Kidney (tissue), 14 donors: ENCODE measurements around the gene CADPS. TPM values are rescaled to one million over a fixed set of nuclear protein-coding genes. Genes with fewer than 3 reads are reported as not detected.

Experiments used
- DNase-seq, 5 donors: peaks; one replicate each; pipeline ENCODE4 v3.0.0-alpha.2; 2013 to 2020
- FAIRE-seq: peaks from 2 replicates; lab custom pipeline; 2012; peaks lifted over from hg19 to GRCh38; lab: Jason Lieb, UNC
- H3K27ac ChIP-seq, 2 donors: one replicate each; pipeline ENCODE4 v1.7.0; 2013; ENCODE audit warnings: low read depth in 2 of 2, low read length in 2 of 2, inconsistent platforms in 1 of 2
- H3K27me3 ChIP-seq: one replicate; pipeline ENCODE4 v1.7.1; 2013; ENCODE audit warnings: low read length, inconsistent platforms; ENCODE audit not compliant: control insufficient read depth, insufficient read depth
- H3K36me3 ChIP-seq, 3 donors: one replicate each; pipeline versions ENCODE4 v1.7.0 to v1.7.1; 2013; ENCODE audit warnings: low read length in 3 of 3, control low read depth in 1 of 3, inconsistent platforms in 1 of 3; ENCODE audit not compliant: insufficient read depth in 3 of 3, control insufficient read depth in 2 of 3
- H3K4me1 ChIP-seq, 3 donors: one replicate each; pipeline versions ENCODE4 v1.7.0 to v1.7.1; 2013; ENCODE audit warnings: low read length in 3 of 3, inconsistent platforms in 1 of 3, low read depth in 1 of 3; ENCODE audit not compliant: control insufficient read depth in 2 of 3, insufficient read depth in 2 of 3
- H3K4me3 ChIP-seq, 3 donors: one replicate each; pipeline versions ENCODE4 v1.7.0 to v1.8.1; 2013; ENCODE audit warnings: low read length in 3 of 3, control low read depth in 1 of 3, inconsistent platforms in 1 of 3
- H3K9ac ChIP-seq, 3 donors: one replicate each; pipeline versions ENCODE4 v1.7.0 to v1.7.1; 2013; ENCODE audit warnings: low read length in 3 of 3, control low read depth in 1 of 3, inconsistent platforms in 1 of 3
- H3K9me3 ChIP-seq, 3 donors: one replicate each; pipeline versions ENCODE4 v1.7.0 to v1.7.1; 2013; ENCODE audit warnings: low read length in 3 of 3, control low read depth in 1 of 3, inconsistent platforms in 1 of 3; ENCODE audit not compliant: control insufficient read depth in 2 of 3, insufficient read depth in 1 of 3
- CTCF ChIP-seq: IDR thresholded peaks from 3 replicates; pipeline ENCODE4 v1.5.1; 2012; ENCODE audit warnings: mild to moderate bottlenecking, moderate library complexity, borderline replicate concordance; ENCODE audit not compliant: insufficient read depth; ENCODE audit errors: extremely low read depth
- intact Hi-C: fragments of 100-400 bp; cut with DNase I; formaldehyde crosslinking; loops from one replicate; pipeline ENCODE4 v1.11.1; 2022
- polyA plus RNA-seq: library from polyadenylated mRNA; stranded (reverse); fragments of 350-450 nt; fragmentation: Illumina TruSeq; extraction: RNeasy Lipid Tissue Mini Kit (QIAGEN cat#74804); gene quantifications from one replicate; pipeline ENCODE4 v1.2.3, GENCODE V29; 2014; ENCODE audit warnings: low read depth, low replicate concordance; ENCODE audit not compliant: insufficient read depth
- total RNA-seq: library from RNA; stranded (reverse); fragmentation: NEBNext Ultra II Directional; extraction: Animal tissue kit (Norgen Biotek cat#: 25700); gene quantifications from one replicate; pipeline ENCODE4 v1.2.1, GENCODE V29; 2021
- donor health status: control.
- donor health status: control.
- donor health status: control.
- donor health status: control.
- donor health status: control.
- donor health status: DM: yes; HTN: yes; CAD: no.
- donor health status: Normal renal cell carcinoma (clear cell type).

CADPS gene
- total and polyA plus RNA-seq, 2 donors from 2014 or later: 0.98 TPM; not detected in 1

- TF ChIP-seq CTCF: no peak
- Histone ChIP-seq H3K4me1 (no peaks in the 10 kb centered on the region), H3K9ac (no peak overlapping the region), H3K27ac (no peak overlapping the region), H3K27me3 (no peaks in the 10 kb centered on the region), H3K9me3 (no peaks in the 10 kb centered on the region), H3K4me3 (no peak overlapping the region), H3K36me3 (no peaks in the 10 kb centered on the region)
- no peak for FAIRE-seq
- no peak for DNase-seq
- intact Hi-C loops: no loop called here
These were observed 435.2 kb downstream of the CADPS start for GRCh38 chr3:62439978-62440377.

GRCh38 chr3:62439176-62439813, 435.9 kb downstream of the CADPS start:
- no peaks in the 10 kb centered on the region for H3K36me3 ChIP-seq
- DNase-seq: no peak
- TF ChIP-seq CTCF: no peak
- no peak overlapping the region for H3K27ac ChIP-seq
- H3K4me1 ChIP-seq: no peaks in the 10 kb centered on the region
- intact Hi-C loops: no loop called here
- H3K9me3 ChIP-seq: no peaks in the 10 kb centered on the region
- H3K9ac ChIP-seq: no peak overlapping the region
- H3K27me3 ChIP-seq: no peaks in the 10 kb centered on the region
- H3K4me3 ChIP-seq: no peak overlapping the region
- no peak for FAIRE-seq

GRCh38 chr3:62436785-62437184, 438.4 kb downstream of the CADPS start:
- Histone ChIP-seq H3K4me3 (no peak overlapping the region), H3K4me1 (no peaks in the 10 kb centered on the region), H3K36me3 (no peaks in the 10 kb centered on the region), H3K9me3 (no peaks in the 10 kb centered on the region), H3K27me3 (no peaks in the 10 kb centered on the region), H3K9ac (no peak overlapping the region), H3K27ac (no peak overlapping the region)
- FAIRE-seq (no peak), DNase-seq (no peak)
- TF ChIP-seq CTCF: no peak
- intact Hi-C loops: no loop called here

- no peaks in the 10 kb centered on the region for H3K27me3 ChIP-seq
- no peak overlapping the region for H3K4me3 ChIP-seq
- H3K36me3 ChIP-seq: no peaks in the 10 kb centered on the region
- H3K9me3 ChIP-seq: no peaks in the 10 kb centered on the region
- H3K27ac ChIP-seq: no peak overlapping the region
- intact Hi-C loops: no loop called here
- no peaks in the 10 kb centered on the region for H3K4me1 ChIP-seq
- DNase-seq: no peak
- FAIRE-seq: no peak
- H3K9ac ChIP-seq: no peak overlapping the region
- no peak for TF ChIP-seq CTCF
These were observed 441.8 kb downstream of the CADPS start for GRCh38 chr3:62433396-62433795.
